NCI-H1694 treated with DMSO at 0.1 percent for 48 hours (cell line): ENCODE results near the gene RYR3.
"Not testable (repeated sequence)": the region's sequence is repeated elsewhere in the genome, so short reads cannot be mapped to it uniquely, and the experiment has no call there.

Experiments
- DNase-seq: peaks from one replicate; lab custom pipeline; 2025; lab: John Stamatoyannopoulos, UW

RYR3 gene

GRCh38 chr15:33584797-33585196 lies 274.0 kb downstream of the RYR3 start:
- DNase-seq = no peak

GRCh38 chr15:33586786-33587697 lies 276.3 kb downstream of the RYR3 start:
- DNase-seq = no peak

GRCh38 chr15:33587773-33588172 lies 277.0 kb downstream of the RYR3 start:
- no peak for DNase-seq

- no peak for DNase-seq
Measured at GRCh38 chr15:33592864-33593263, 282.1 kb downstream of the RYR3 start.

- not testable (repeated sequence) for DNase-seq
Measured at GRCh38 chr15:33598382-33598781, 287.6 kb downstream of the RYR3 start.

- DNase-seq = no peak
Measured at GRCh38 chr15:33600212-33600611, 289.4 kb downstream of the RYR3 start.

GRCh38 chr15:33601461-33601860 lies 290.7 kb downstream of the RYR3 start:
- DNase-seq = no peak

GRCh38 chr15:33608714-33609113 lies 297.9 kb downstream of the RYR3 start:
- DNase-seq = no peak

GRCh38 chr15:33612721-33613304 lies 302.0 kb downstream of the RYR3 start:
- no peak for DNase-seq

- DNase-seq = no peak
Measured at GRCh38 chr15:33616475-33616874, 305.7 kb downstream of the RYR3 start.

- DNase-seq = no peak
Measured at GRCh38 chr15:33618350-33618749, 307.6 kb downstream of the RYR3 start.

- DNase-seq = no peak
Measured at GRCh38 chr15:33621141-33621540, 310.4 kb downstream of the RYR3 start.

GRCh38 chr15:33623010-33623409 lies 312.2 kb downstream of the RYR3 start:
- no peak for DNase-seq

GRCh38 chr15:33624439-33624838 lies 313.7 kb downstream of the RYR3 start:
- DNase-seq = no peak

- DNase-seq = no peak
Measured at GRCh38 chr15:33629647-33630046, 318.9 kb downstream of the RYR3 start.

- DNase-seq = no peak
Measured at GRCh38 chr15:33636234-33636633, 325.5 kb downstream of the RYR3 start.

- DNase-seq = no peak
Measured at GRCh38 chr15:33636958-33637357, 326.2 kb downstream of the RYR3 start.

- DNase-seq = no peak
Measured at GRCh38 chr15:33638453-33638852, 327.7 kb downstream of the RYR3 start.

GRCh38 chr15:33639051-33639450 lies 328.3 kb downstream of the RYR3 start:
- no peak for DNase-seq

- no peak for DNase-seq
Measured at GRCh38 chr15:33639456-33639855, 328.7 kb downstream of the RYR3 start.

GRCh38 chr15:33639978-33640377 lies 329.2 kb downstream of the RYR3 start:
- no peak for DNase-seq

GRCh38 chr15:33641069-33641468 lies 330.3 kb downstream of the RYR3 start:
- no peak for DNase-seq

GRCh38 chr15:33644304-33644703 lies 333.5 kb downstream of the RYR3 start:
- DNase-seq = no peak

- no peak for DNase-seq
Measured at GRCh38 chr15:33646744-33647143, 336.0 kb downstream of the RYR3 start.
